OCI-LY7 (cell line): Measurements from ENCODE around the gene RAB3B.

Experiments used
- EZH2phosphoT487 ChIP-seq: fragments of 200-600 bp; sonication (generic); IDR thresholded peaks from 2 replicates; pipeline ENCODE4 v1.6.1; 2018; ENCODE audit warnings: low read depth, borderline replicate concordance, mild to moderate bottlenecking, mixed run types, antibody characterized with exemption, low read length, moderate library complexity, mixed read lengths
- TF ChIP-seq, protein P1 (sequence below): fragments of 200-600 bp; sonication (generic); conservative IDR thresholded peaks from 2 replicates; pipeline ENCODE4 v1.5.1; 2014; ENCODE audit warnings: mild to moderate bottlenecking, antibody characterized with exemption, low read length, moderate library complexity, mixed read lengths

GRCh38 chr1:51952638-51953037 lies 37.9 kb downstream of the RAB3B start:
- TF ChIP-seq, protein P1, sequence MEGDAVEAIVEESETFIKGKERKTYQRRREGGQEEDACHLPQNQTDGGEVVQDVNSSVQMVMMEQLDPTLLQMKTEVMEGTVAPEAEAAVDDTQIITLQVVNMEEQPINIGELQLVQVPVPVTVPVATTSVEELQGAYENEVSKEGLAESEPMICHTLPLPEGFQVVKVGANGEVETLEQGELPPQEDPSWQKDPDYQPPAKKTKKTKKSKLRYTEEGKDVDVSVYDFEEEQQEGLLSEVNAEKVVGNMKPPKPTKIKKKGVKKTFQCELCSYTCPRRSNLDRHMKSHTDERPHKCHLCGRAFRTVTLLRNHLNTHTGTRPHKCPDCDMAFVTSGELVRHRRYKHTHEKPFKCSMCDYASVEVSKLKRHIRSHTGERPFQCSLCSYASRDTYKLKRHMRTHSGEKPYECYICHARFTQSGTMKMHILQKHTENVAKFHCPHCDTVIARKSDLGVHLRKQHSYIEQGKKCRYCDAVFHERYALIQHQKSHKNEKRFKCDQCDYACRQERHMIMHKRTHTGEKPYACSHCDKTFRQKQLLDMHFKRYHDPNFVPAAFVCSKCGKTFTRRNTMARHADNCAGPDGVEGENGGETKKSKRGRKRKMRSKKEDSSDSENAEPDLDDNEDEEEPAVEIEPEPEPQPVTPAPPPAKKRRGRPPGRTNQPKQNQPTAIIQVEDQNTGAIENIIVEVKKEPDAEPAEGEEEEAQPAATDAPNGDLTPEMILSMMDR = no peak
- no peak for TF ChIP-seq EZH2phosphoT487
